HL-60 (cell line): Measurements from ENCODE around the gene DPY19L1.
"Not testable (repeated sequence)": the region's sequence is repeated elsewhere in the genome, so short reads cannot be mapped to it uniquely, and the experiment has no call there.

Experiments used
- DNase-seq, 2 experiments: peaks; one replicate each; pipeline ENCODE4 v3.0.0-alpha.2; 2010 to 2020; ENCODE audit warnings: low read depth in 1 of 2, low spot score in 1 of 2
- H3K27ac ChIP-seq: fragments of 250-450 bp; sonication (Bioruptor Pico); replicated peaks from 2 replicates; pipeline ENCODE4 v1.5.1; 2020; ENCODE audit warnings: mild to moderate bottlenecking, moderate library complexity
- H3K27me3 ChIP-seq: fragments of 250-450 bp; sonication (Bioruptor Pico); 2 replicates; pipeline ENCODE4 v1.5.1; 2021; ENCODE audit warnings: mild to moderate bottlenecking, moderate library complexity; ENCODE audit not compliant: insufficient read depth, poor library complexity, severe bottlenecking
- H3K4me3 ChIP-seq: replicated peaks from 2 replicates; pipeline ENCODE4 v1.5.1; 2011; ENCODE audit warnings: mild to moderate bottlenecking, control low read depth, low read length; ENCODE audit not compliant: insufficient read depth
- CTCF ChIP-seq: IDR thresholded peaks from one replicate; pipeline ENCODE4 v1.5.1; 2011; ENCODE audit warnings: low read length, control low read depth, inconsistent platforms; ENCODE audit not compliant: insufficient read depth
- GABPA ChIP-seq: IDR thresholded peaks from 2 replicates; pipeline ENCODE4 v1.6.1; 2012; ENCODE audit warnings: low read depth
- POLR2AphosphoS5 ChIP-seq: IDR thresholded peaks from 2 replicates; pipeline ENCODE4 v1.6.1; 2012; ENCODE audit warnings: low read depth
- REST ChIP-seq: IDR thresholded peaks from 2 replicates; pipeline ENCODE4 v1.6.1; 2012; ENCODE audit warnings: low read depth; ENCODE audit not compliant: insufficient replicate concordance
- SPI1 ChIP-seq: IDR thresholded peaks from 2 replicates; pipeline ENCODE4 v1.6.1; 2012; ENCODE audit warnings: low read depth, mild to moderate bottlenecking, borderline replicate concordance

DPY19L1 gene

GRCh38 chr7:34946486-34946885 is 90.8 kb downstream of the DPY19L1 start:
- DNase-seq, result no peak
- no peak for TF ChIP-seq POLR2AphosphoS5
- no peak for TF ChIP-seq GABPA
- no peak for TF ChIP-seq REST
- TF ChIP-seq SPI1, result no peak
- Histone ChIP-seq H3K27ac (no peak overlapping the region), H3K4me3 (no peak overlapping the region), H3K27me3 (no peaks in the 10 kb centered on the region)

DNA sequence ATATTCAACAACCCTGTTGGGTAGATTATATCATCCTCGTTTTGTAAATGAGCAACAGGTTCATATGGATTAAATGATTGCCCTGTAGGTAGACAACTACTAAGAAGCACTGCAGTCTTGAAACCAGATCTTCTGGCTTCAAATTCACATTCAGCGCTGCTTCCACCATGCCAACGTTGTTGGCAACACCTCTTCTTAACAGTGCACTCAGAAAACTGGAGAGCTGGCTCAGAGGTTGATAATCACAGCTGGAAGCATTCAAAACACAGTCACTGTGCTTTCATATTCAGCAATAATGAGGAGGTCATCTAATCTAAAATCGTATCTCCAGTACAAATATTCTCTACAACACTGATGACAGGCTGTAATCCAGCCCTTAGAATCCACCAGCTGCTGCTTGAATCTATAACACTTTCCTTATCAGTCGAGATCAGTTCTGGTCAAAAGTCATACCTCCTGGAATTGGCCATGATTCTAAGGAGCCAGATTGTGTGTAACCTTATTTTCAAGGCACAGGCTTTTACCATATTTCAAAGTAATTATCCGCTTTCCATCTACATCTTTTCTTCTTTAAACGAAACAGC is 91.3 kb downstream of the DPY19L1 start:
- not testable (repeated sequence) for H3K27me3 ChIP-seq, H3K27ac ChIP-seq, DNase-seq, H3K4me3 ChIP-seq

- TF ChIP-seq REST (no peak), SPI1 (no peak), CTCF (no peak), POLR2AphosphoS5 (no peak), GABPA (no peak)
- DNase-seq, result no peak
- Histone ChIP-seq H3K27ac (no peak overlapping the region), H3K27me3 (no peaks in the 10 kb centered on the region), H3K4me3 (no peak overlapping the region)
These were observed 98.1 kb downstream of the DPY19L1 start for GRCh38 chr7:34939175-34939574.

DNA sequence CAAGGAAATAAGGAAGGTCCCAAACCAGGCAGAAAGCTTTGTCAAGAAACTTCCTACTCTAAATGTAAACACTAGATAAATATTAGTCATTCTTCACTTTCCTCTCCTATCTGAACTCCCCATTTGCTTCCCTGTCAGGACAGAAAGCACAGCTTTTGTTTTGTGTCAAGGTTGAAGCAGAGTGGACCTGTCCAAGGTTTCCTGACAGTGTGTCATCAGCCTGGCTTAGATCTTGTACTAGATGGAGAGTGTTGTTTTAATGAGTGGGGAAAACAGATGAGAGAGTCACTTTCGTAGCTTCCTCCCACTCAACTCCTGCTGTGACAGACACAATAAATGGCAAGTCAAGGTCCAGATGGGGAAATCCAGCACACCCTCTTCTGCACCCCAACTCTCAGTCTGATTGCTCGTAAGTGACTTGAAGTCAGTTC is 101.5 kb downstream of the DPY19L1 start:
- not testable (repeated sequence) for DNase-seq, H3K27ac ChIP-seq, H3K27me3 ChIP-seq, H3K4me3 ChIP-seq

DNA sequence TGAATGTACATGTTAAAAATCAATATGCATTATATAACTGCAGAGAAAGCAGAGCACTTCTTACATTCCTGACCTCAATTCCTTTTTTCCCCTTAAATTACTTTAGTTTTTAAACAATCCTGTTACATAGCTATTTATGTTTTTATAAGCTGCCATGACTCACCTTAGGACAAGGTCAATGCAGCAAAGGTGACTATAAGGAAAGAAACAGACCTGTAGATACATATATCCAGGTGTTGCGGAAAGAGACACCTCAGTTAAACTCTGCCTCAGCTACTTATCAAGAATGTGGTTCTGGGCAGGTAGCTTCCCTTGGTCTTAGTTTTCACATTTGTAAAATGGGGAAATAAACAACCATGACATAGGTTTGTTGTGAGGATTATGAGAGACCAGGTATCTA is 105.5 kb downstream of the DPY19L1 start:
- DNase-seq, result no peak
- TF ChIP-seq REST (no peak), CTCF (no peak), GABPA (no peak), SPI1 (no peak), POLR2AphosphoS5 (no peak)
- no peak overlapping the region for H3K4me3 ChIP-seq
- H3K27me3 ChIP-seq, result no peaks in the 10 kb centered on the region
- H3K27ac ChIP-seq, result no peak overlapping the region

DNA sequence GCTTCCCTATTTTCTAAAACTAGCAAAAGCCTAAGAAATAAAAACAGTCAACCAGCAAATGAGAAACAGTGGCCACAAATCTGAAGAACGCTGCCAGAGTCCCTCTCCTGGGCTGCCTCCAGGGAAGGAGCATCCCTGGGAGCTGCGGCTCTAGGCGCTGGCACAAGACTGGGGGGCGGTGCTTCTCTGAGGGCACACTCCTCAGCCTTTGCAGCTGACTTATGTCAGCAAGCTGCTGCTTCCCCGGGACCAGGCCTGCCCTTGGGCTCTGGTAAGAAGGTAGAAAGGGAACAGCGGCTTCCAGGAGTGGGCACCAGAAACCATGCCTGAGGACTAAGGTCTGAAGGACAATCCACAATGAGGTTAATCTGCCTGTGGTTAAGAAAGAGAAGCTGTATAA is 107.5 kb downstream of the DPY19L1 start:
- not testable (repeated sequence) for H3K27ac ChIP-seq, H3K27me3 ChIP-seq, H3K4me3 ChIP-seq, DNase-seq
